ELR (cell line): Measurements from ENCODE around the gene AURKA.
"Not testable (repeated sequence)": the region's sequence is repeated elsewhere in the genome, so short reads cannot be mapped to it uniquely, and the experiment has no call there.

Source experiments
- DNase-seq: peaks from one replicate; pipeline ENCODE4 v3.0.0-alpha.2; 2015; ENCODE audit warnings: low read depth

Gene AURKA

DNA sequence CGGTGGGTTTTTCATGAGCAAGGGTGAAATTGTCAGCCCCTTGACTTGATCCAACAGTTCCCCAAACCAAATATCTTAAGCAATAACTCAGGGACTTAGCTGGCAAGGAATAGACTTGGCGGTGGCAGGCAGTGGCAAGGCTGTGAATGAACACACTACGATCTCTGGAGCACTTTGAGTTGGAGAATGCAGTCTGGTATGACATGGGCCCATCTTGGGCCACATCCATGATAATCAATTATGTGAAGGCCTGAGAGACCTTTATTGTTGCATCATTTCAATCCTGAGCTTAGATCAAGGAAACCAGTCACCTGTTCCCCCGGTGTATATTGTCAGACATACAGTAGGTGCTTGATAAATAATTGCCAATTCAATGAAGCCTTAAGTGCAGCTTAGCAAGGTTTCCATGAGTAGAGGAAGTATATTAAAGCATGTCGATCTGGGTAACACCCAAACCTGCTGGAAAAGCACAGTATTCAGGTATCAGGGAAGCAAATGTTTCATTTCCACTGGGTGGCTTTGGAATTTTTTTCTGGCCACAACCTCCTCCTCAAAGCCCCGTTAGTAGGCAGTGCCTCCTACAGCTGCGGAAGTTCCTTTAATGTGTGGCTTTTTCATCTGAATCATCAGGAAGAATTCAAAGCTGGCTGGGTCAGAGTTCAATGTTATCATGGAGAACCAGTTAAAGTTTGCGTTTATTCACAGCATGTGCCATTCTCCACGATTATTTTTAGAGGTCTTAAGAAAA is 30.2 kb upstream of the AURKA start:
- peak; percentile 92 for DNase-seq

DNA sequence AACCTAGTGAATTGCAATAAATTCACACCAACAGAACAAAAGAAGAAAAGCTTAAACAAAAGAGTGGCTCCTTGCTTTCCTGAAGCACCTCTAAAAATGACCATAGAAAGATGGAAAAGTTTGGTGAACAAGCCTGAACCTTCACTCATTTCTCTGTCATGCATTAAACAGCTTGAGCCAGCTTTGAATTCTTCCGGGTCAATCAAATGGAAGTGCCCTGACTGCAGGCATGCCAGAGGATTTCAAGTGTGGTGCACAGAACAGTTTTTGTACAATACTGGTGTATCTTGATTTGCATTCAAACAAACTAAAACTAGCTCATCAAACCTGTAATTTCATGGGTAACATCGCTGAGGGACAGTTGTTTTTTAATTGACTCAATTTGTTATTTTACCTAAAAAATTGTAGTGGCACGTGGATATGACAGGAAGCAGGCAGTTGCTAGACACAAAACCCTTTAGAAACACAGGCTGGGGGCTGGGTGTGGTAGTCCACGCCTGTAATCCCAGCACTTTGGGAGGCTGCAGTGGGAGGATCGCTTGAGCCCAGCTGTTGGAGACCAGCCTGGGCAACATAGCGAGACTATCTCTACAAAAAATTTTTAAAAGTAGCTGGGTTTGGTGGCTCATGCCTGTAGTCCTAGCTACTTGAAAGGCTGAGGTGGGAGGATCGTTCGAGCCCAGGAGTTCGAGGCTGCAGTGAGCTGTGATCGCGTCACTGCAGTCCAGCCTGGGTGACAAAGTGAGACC is 29.1 kb upstream of the AURKA start:
- DNase-seq, result no peak

DNA sequence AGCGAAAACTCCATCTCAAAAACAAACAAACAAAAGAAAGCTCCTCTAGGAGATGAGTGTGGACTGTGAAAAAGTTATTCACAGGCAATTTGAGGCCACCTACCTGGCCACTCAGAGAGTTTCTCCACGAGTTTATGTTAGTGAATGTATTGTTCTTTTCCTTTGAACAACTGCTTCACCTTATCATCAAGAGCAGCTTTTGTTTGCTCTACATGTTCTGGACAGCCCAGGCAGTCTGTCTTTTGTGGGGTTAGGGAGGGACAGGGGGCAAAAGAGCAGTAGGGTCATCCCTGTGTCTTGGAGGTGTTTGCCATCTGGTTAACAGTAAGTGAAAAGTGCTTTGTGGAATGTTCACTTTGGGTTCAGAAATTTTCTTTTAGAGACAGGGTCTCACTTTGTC is 28.0 kb upstream of the AURKA start:
- no peak for DNase-seq

DNA sequence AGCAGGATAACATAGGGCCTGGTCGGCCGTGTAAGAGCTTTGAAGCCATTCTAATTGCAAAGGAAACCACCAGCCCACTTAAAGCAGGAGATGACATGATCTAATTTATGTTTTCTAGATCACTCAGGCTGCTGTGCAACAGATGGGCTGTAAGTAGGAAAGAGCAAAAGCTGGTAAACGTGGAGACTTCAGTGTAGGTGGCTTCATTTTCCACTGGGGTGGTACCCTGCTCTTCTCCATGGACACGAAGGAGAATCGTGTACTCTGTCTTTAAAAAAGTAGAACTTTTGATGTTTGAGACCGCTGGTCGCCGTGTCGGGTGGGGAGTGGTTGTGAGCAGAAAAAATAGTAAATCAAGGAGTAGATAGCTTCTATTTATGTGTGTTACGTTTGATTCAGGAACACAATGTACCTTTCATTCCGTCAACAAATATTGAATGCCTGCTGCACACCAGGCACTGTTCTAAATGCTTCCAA is 26.4 kb upstream of the AURKA start:
- DNase-seq, result peak; percentile 25

DNA sequence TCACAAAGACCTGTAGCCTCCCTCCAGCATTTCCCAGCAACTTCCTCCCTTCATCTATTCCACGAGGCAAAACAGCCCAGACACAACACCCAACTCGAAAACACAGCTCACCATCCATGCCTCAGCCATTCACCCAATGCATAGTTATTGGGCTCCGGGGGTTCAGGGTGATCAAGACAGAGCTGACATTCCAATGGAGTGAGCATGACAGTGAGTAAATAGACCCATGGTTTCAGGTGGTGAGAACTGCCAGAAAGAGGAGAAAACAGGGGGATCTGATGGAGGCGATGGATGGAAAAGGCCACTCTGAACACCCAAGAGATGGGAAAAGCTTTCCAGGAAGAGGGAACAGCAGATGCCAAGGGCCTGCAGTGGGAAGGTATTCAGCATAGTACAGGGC is 25.9 kb upstream of the AURKA start:
- DNase-seq, result peak; percentile 86

DNA sequence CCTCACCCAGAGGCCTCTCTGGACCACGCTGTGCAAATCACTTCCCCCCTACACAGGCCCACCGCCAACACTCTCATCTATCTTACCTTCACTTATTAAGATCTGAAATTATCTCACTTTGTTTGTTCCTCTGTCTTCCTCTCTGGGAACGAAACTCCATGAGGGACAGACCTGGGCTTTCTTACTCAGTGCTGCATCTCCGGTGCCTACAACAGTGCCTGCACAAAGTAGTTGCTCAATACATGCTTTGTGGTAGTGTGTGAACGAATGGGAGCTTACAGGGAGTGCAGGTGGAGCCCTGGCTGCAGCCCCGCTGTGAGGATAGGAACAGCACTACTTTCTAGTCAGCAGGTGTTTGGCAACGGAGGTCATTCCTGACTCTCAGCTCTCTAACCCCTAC is 25.4 kb upstream of the AURKA start:
- DNase-seq, result no peak

DNA sequence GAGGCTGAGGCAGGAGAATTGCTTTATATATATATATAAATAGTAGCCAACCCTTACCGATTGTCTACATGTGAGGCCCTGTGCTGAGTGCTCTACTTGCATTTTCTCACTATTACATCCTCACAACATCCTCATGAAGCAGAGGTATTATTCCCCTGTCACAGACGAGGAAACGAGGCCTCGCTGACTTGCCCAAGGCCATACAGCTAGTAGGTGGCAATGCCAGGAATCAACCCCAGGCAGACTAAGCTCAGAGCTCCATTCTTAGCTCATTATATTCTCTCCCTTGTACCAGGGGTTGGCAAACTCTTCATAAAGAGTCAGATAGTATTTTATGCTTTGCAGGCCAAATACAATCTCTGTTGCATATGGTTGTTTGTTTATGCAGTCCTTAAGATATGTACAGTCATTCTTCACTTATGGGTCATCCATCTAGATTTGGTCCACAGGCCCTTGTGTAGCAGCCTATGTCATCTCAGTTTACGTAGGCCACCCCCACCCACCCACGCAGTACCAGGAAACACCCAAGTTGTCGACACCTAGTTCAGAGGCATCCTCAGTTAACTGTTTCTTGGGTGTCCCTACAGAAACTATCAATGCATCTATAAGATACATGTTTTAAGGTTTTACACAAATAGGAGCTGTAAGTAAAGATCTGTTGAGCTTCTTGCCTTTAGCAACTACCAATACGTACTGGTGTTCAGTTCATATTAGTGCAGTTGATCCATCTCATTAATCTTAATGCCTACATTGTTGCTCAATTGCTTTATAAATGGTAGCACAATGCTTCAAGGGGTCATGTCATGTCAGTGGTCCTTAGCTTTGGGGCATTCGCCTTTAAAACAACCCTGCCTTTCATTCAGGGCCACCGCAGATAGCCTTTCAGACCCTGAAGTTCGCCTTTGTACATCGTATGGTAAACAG is 23.1 kb upstream of the AURKA start:
- peak; percentile 79 for DNase-seq

DNA sequence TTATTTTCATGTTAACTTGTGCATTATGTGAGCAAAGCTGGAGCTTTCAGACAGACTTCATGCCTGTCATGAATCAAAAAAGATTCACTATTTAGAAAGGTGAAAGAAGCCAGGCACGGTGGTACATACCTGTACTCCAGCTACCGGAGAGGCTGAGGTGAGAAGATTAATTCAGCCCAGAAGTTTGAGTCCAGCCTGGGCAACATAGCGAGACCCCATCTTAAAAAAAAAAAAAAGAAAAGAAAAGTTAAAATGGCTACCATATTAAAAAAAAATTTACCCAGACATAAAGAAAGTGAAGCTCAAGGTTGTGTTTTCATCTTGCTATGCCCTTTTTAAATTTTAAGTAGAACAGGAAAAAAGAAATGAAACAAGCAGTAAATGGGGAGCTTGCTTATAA is 20.9 kb upstream of the AURKA start:
- DNase-seq, result no peak

DNA sequence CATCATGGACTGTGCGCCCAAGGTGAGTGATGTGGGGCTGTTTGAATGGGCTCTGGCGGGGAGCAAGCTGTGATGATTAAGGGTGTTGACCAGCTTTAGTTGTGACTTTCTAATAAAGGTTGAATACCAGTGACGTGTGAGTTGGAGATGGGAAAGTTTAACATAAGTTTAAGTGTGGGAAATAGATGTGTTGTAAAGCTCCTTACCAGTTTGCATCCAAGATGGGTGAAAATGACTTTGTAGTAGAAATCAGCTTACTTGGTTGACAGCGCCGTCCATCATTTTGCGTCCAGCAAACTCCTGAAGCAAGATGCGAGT is 20.4 kb upstream of the AURKA start:
- no peak for DNase-seq

DNA sequence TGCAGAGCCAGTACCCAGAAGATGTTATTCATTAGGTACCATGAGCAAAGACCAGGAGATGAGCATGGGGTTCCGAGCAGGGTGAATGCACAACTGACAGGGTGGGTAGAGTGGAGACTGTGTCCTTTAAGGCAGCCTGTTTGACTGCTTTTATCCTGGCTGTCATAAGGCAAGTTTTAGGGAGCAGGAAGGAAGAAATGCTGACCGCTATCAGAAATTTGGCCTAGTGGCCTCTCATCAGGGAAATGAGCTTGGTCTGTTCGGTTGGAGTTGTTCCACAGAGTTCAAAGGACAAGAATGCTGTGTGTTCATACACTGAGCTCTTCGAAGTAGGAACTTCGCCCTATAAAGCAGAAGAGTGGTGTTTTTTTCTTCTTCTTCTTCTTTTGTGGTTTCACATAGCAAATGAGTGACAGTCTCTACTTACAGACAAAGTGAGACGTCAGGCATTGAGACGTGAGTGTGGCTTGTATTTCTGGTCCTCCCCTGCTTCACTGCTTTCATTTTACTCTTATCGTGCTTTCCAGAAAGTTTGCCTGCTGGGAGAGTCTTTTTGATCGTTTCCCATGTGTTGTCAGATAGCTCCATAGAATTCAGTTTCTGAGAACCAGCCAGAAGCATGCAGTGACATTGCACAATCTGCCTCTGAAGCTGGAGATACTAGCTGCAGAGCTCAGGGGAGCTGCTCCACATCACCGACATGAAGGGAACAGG is 19.9 kb upstream of the AURKA start, which contains the start of gene CASS4:
TSS of gene CASS4 (plus strand) at position 502 of the 714 bp plus-strand sequence. CDS start at position 701, 199 bp downstream.
- no peak for DNase-seq

DNA sequence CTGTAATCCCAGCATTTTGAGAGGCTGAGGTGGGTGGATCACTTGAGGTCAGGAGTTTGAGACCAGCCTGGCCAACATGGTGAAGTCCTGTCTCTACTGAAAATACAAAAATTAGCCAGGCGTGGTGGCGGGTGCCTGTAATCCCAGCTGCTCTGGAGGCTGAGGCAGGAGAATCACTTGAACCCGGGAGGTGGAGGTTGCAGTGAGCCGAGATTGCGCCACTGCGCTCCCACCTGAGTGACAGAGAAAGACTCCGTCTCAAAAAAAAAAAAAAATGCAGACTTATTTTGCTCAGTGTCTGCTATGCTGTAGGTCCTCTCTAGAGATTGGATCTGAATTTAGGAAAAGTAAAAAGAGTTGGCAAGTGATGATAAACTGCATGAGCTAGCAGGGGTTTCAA is 19.3 kb upstream of the AURKA start:
- not testable (repeated sequence) for DNase-seq

DNA sequence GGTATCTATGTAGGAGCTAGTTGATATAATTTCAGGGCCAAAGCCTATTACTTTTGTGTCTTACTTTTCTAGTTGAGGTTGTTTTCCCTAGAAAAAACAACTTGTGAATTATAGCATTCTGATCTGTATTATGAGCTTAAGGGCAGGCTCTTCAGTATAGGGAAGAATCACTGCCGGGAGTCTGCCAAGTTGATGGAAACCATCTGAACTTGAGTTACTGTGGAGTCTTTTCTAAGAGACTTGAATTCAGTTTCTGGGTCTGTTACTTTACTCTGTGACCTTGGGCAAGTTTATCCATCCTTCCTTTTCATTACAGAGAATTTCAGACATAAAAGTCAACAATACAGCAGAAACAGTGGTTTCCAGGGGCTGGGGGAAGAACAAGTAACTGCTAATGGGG is 17.9 kb upstream of the AURKA start:
- no peak for DNase-seq

DNA sequence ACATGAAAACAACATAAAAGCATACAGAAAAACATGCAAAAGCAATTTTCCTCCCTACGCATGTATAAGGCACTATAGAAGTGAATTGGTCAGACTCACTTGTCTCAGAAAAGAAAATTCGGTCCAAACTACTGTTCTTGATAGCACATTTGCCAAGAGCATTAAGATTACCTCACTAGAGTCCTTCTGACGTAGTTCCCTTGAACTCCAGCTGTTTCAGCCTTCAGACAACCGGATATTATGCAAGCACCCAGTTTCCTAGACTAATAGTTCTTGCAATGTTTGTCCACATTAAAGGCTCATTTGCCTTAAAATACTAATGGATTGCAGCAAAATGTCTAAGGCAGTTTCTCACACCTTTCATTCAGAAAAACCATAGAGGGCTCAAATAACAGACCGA is 17.5 kb upstream of the AURKA start:
- peak; percentile 30 for DNase-seq

DNA sequence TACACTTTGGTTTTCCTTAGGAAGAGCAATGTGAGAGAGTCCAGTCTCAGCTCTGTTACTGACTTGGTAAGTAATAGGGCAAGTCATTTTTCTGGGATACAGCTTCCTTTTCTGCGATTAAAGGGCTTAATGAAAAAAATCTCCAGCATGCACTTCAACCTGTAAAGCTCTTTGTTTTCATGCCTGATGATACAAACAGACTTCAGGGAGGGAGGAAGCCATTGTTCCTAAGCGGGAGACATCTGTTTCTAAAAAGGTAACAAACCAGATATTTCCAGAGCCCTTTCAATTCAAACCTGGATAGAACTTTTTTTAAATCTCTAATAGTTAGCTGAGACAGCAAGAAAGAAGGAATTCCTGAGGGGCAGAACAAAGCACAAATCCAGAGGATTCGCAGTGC is 14.9 kb upstream of the AURKA start:
- DNase-seq, result no peak

DNA sequence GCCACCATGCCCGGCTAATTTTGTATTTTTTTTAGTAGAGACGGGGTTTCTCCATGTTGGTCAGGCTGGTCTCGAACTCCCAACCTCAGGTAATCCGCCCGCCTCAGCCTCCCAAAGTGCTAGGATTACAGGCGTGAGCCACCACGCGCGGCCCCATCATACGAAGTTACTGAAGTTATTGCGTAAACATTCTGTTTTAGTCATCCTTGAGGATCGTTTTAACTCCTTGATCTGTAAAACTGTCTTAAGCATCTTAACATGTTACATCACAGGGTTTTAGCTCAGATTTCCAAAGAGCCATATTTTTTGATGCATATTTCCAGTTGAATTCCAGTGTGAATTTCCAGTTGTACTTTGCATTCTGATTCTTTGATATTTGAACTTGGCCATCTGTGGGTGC is 13.3 kb upstream of the AURKA start:
- not testable (repeated sequence) for DNase-seq

DNA sequence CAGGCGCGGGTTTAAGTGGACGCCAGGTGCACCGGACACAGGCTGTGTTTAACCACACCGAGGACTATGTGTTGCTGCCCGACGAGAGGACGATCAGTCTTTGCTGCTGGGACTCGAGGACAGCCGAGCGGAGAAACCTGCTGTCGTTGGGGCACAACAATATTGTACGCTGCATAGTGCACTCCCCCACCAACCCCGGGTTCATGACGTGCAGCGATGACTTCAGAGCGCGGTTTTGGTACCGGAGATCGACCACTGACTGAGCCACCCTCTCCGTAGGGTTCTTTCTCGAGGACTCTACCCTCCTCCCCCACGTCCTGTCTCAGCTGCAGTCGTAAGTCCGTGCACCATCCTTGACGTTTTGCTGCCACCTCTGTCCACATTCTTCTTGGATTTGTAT is 11.4 kb upstream of the AURKA start:
- DNase-seq, result no peak

DNA sequence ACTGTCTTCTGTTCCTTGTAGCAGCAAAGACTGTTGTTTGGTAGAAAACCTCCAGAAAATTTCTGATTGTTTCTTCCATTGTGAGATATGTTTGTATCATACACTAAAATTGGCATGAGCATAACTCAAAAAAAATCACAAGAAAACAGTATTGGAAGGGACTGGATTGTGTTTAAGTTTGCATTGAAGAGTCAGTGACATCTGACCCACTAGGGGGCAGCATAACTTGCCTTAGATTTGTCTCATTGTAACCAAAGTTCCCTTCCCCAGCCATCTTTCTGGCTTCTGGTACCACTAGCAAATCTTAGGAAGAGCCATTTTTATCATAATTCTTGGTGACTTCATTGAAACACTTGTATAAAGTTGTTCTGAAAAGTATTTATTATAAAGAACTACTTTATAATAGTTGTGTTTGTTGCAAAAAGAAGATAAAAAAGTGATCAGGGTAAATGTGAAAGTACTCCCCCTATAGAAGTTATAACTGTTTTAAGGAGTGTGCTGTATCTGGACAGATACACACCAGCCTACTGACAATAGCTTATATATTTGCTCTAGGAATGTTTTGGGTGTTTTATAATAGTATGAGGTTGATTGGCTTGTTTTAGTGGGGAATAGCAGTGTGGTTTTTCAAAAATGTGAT is 8.1 kb upstream of the AURKA start:
- DNase-seq, result peak; percentile 84

DNA sequence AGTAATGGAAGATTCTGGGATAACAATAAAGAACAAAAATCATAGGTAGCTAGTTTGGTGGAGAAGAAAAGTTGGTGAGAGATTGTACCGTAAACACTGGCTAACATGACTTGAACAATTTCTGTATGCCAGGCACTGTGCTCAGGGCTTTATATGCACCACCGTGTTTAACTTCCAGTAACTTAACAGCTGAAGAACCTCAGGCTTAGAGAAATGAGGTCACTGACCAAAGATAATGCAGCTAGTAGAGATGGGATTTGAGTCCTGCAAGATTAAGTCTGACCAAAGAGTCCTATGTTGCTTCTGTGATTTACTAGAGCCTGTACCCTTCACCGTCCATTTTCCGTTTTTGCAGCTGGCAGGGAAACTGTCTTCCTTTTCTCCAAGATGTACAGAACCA is 3.2 kb upstream of the AURKA start:
- no peak for DNase-seq

DNA sequence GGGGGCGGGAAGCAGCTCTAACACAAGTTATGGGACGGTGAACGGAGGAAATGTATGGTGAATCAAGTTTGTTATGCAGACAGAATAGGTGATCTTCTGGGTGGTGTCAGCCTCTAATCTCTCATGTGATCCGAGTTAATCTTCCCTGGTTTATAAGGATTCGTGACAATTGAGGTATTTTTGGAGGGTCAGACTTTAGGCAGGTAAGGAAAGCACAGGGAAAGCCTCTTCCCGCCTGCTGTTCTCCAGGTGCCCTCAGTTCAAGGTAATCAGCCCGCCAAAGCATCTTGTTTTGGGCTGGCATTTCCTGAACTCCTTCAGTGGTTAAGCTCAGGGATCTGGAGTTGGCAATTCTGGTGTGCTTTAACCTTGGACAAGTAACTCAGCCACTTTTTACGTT is 1.6 kb upstream of the AURKA start:
- DNase-seq, result no peak

DNA sequence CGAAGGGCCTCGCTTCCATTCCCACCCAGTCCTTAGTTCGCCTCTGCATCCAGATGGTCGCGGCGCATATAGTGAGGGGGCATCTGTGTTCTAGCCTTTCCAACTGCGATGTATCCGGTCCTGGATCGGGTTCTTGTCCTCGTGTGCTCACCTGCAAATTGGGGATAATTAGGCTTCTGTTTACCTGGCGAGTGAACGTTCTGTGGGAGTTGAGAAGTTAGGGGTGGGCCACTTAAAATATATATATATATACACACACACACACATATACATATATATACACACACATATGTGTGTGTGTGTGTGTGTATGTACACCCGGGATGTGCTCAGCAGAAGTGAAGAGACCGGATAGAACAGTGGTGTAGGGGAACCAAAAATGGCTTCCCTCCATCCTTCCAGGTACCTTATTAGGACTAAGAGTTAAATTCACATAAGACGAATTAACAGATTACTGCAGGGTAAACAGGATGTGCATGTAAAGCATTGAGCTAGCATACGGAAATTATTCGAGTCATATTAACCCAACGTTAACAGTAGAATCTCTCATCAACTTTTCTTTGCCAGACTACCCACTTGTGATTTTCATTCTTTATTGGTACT is 967 bp upstream of the AURKA start:
- DNase-seq, result peak; percentile 48

DNA sequence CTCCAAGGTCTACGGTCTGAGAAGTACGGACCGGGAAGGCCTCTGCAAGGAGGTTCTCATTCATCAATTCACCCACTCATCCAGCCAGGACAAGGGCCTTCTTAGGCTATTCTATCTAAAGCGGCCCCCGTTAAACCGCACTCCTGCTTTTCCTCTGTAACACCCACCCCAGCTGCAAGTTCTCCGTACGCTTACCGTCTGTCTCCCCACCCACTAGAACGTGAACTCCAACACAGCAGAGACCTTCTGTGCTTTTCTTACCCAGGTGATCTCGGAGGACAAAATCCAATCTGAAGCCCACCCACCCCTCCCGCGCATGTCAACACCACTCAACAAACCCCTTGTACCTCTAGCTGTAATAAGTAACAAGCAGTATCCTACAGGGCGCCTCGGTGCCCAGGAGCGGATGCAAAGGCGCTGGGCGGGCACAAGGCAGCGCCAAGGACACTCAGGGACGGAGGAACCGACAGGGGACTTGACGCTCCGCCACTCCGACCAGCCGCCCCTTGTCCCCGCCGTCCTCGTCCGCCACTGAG is 351 bp downstream of the AURKA start:
- peak; percentile 43 for DNase-seq
